ENCODE measurements around the gene TUBG1. TPM values are rescaled to one million over a fixed set of nuclear protein-coding genes. Genes with fewer than 3 reads are reported as not detected.

The TUBG1 gene
- total and polyA plus RNA-seq, 9 of the 15 experiments (the other 6 are each of a cell fraction or from before 2014, with no cell fraction given): 33.1 to 147 (median 66.0) TPM

DNA sequence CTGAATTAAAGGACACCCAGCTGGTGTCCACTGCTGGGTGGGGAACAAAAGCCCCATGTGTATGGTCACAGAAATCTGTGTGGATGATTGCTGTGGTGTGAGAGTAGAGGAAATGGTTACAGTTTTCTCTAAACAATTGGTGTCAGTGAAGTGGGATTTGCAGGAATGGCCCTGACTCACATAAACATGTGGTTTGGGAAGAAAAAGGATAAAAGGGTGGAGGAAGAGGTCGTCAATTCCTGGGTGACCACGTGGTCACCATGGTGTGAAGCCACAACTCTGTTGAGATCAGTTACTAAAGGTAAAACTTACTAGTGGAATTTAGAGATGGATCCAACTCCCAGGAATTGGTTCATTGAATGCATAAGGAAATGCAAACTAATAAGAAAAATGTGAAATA, 46.0 kb downstream of the TUBG1 start:
- no peaks in the 10 kb centered on the region for H3K79me2 ChIP-seq (ENCODE audit: control insufficient read depth, insufficient read depth, low read length)
- 17% methylated on average over 2 of the region's 2 CpGs for WGBS (ENCODE audit: insufficient coverage, low coverage, missing lambda C conversion rate)
- no peaks in the 10 kb centered on the region for H3K9me3 ChIP-seq (replicated peaks; ENCODE audit: control insufficient read depth, insufficient read depth, low read depth, low read length)
- intact Hi-C loops (cut with micrococcal nuclease): no loop called here
- H3K4me2 ChIP-seq (ENCODE audit: insufficient read depth, low read length): no peak overlapping the region
- H3K27me3 ChIP-seq (ENCODE audit: control insufficient read depth in 2 of 2, insufficient read depth in 2 of 2, low read length in 2 of 2): no peaks in the 10 kb centered on the region
- in situ Hi-C loops (cut with MboI): no loop called here
- H2AFZ ChIP-seq (ENCODE audit: low read depth, low read length): peak overlapping the region; percentile 80
- no peaks in the 10 kb centered on the region for H3K9me1 ChIP-seq (ENCODE audit: control insufficient read depth, insufficient read depth, low read length)
- H3K27ac ChIP-seq (ENCODE audit: extremely low read depth, low read depth, low read length): no peak overlapping the region
- CTCF ChIA-PET (ENCODE audit: low intra/inter-chr PET ratio): no interaction called here
- no peak for ATAC-seq
- H3K9ac ChIP-seq (ENCODE audit: insufficient read depth in 1 of 2, low read depth in 2 of 2, low read length in 2 of 2): no peak overlapping the region
- no TSS peak for BruUV-seq (replicated peaks)
- no peak overlapping the region for H3K4me3 ChIP-seq
- H3K36me3 ChIP-seq (ENCODE audit: control insufficient read depth, insufficient read depth, low read length): no peaks in the 10 kb centered on the region
- FAIRE-seq: no peak
- DNase-seq (ENCODE audit: extremely low read depth in 1 of 4, low spot score in 3 of 4): no peak
- H4K20me1 ChIP-seq (replicated peaks; ENCODE audit: control insufficient read depth, insufficient read depth, low read length): no peaks in the 10 kb centered on the region
- POLR2A ChIA-PET: no interaction called here
- peaks cover 23 to 26% of the 10 kb centered on the region in 2 experiments for H3K4me1 ChIP-seq (replicated peaks in 1 of 2; ENCODE audit: control insufficient read depth in 2 of 2, insufficient read depth in 2 of 2, low read length in 2 of 2)
- TF ChIP-seq, protein P1, sequence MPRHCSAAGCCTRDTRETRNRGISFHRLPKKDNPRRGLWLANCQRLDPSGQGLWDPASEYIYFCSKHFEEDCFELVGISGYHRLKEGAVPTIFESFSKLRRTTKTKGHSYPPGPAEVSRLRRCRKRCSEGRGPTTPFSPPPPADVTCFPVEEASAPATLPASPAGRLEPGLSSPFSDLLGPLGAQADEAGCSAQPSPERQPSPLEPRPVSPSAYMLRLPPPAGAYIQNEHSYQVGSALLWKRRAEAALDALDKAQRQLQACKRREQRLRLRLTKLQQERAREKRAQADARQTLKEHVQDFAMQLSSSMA (CRISPR knock-in tag; IDR thresholded peaks at IDR 0.05): no peak
- TF ChIP-seq, protein P2, sequence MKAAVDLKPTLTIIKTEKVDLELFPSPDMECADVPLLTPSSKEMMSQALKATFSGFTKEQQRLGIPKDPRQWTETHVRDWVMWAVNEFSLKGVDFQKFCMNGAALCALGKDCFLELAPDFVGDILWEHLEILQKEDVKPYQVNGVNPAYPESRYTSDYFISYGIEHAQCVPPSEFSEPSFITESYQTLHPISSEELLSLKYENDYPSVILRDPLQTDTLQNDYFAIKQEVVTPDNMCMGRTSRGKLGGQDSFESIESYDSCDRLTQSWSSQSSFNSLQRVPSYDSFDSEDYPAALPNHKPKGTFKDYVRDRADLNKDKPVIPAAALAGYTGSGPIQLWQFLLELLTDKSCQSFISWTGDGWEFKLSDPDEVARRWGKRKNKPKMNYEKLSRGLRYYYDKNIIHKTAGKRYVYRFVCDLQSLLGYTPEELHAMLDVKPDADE (conservative IDR thresholded peaks at IDR 0.05; ENCODE audit: control insufficient read depth, low read depth, low read length): no peak
- TF ChIP-seq E2F6 (IDR thresholded peaks at IDR 0.05; ENCODE audit: borderline replicate concordance in 1 of 2, extremely low read depth in 1 of 2, insufficient read depth in 1 of 2, insufficient read length in 1 of 2, low read depth in 1 of 2, low read length in 1 of 2, poor library complexity in 1 of 2, severe bottlenecking in 1 of 2): peak; percentile 40 to 55
- peak; percentile 24; the same call in 1 of the 2 replicates for TF ChIP-seq USF2 (CRISPR knock-in tag; IDR thresholded peaks at IDR 0.05)
- 0 out of 2 replicates have a peak, but pooled peaks have one; percentile 26 for TF ChIP-seq RAD51 (IDR thresholded peaks at IDR 0.05; ENCODE audit: borderline replicate concordance, low read depth)
- no peak for TF ChIP-seq IRF2 (CRISPR knock-in tag; IDR thresholded peaks at IDR 0.05)
